Measurements from ENCODE around the gene CIDEC. TPM values are rescaled to one million over a fixed set of nuclear protein-coding genes. Genes with fewer than 3 reads are reported as not detected.
A peak's percentile ranks its signal among the peaks of the same experiment; 100 is the strongest.

Gene CIDEC
- total and polyA plus RNA-seq, 2 of the 8 experiments (the other 6 are each of a cell fraction or from before 2014, with no cell fraction given), result not detected

DNA sequence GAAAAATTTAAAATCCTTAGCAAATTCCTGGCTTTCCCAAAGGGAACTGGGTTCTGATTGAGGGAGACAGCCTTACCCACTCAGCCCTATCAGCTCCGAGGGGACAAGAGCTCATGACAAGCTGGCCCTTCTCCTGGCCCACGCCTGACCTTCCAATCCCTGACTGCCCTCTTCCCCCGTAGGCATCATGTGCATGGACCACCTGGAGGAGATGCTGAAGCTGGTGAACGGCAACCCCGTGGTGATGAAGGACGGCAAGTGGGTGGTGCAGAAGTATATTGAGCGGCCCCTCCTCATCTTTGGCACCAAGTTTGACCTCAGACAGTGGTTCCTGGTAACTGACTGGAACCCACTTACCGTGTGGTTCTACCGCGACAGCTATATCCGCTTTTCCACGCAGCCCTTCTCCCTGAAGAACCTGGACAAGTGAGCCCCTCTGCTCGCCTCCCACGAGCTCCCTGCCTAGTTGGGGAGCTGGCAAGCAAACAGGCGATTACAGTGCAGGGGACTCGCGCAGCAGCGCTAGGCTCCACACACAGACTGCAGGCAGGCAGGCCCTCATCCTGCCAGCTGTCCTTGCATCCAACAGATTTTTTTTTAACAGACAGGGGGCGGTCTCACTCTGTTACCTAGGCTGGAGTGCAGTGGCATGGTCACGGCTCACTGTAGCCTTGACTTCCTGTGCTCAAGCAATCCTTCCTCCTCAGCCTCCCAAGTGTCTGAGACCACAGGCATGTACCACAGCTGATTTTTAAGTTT is 53.1 kb downstream of the CIDEC start (continued):
- TF ChIP-seq BCL11A (IDR thresholded peaks at IDR 0.05; ENCODE audit: low read depth in 2 of 2, low read length in 2 of 2) (no peak), KDM4A (IDR thresholded peaks at IDR 0.05; ENCODE audit: low read depth, low read length, severe bottlenecking) (no peak), POLR2AphosphoS5 (IDR thresholded peaks at IDR 0.05; ENCODE audit: low read depth, low read length) (0 out of 2 replicates have a peak, but pooled peaks have one; percentile 22), CHD2 (IDR thresholded peaks at IDR 0.05; ENCODE audit: low read length) (no peak), SRF (IDR thresholded peaks at IDR 0.05; ENCODE audit: low read depth, low read length) (no peak)
- TF ChIP-seq, protein P1, sequence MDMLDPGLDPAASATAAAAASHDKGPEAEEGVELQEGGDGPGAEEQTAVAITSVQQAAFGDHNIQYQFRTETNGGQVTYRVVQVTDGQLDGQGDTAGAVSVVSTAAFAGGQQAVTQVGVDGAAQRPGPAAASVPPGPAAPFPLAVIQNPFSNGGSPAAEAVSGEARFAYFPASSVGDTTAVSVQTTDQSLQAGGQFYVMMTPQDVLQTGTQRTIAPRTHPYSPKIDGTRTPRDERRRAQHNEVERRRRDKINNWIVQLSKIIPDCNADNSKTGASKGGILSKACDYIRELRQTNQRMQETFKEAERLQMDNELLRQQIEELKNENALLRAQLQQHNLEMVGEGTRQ (IDR thresholded peaks at IDR 0.05; ENCODE audit: low read length), result peak; percentile 28; the same call in 1 of the 2 replicates
- TF ChIP-seq, protein P2, sequence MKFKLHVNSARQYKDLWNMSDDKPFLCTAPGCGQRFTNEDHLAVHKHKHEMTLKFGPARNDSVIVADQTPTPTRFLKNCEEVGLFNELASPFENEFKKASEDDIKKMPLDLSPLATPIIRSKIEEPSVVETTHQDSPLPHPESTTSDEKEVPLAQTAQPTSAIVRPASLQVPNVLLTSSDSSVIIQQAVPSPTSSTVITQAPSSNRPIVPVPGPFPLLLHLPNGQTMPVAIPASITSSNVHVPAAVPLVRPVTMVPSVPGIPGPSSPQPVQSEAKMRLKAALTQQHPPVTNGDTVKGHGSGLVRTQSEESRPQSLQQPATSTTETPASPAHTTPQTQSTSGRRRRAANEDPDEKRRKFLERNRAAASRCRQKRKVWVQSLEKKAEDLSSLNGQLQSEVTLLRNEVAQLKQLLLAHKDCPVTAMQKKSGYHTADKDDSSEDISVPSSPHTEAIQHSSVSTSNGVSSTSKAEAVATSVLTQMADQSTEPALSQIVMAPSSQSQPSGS (IDR thresholded peaks at IDR 0.05; ENCODE audit: low read length), result no peak

All from H1 (cell line).